ENCODE data around the gene ARHGAP32. TPM values are rescaled to one million over a fixed set of nuclear protein-coding genes. Genes with fewer than 3 reads are reported as not detected.

The ARHGAP32 gene
- total RNA-seq, 1 donor from 2014 or later = 15.2 TPM

- H3K4me3 Mint-ChIP-seq (ENCODE audit: unreplicated experiment) = no peak overlapping the region
- no peak for DNase-seq (ENCODE audit: extremely low spot score, unreplicated experiment)
- H3K9me3 Mint-ChIP-seq (ENCODE audit: unreplicated experiment) = no peaks in the 10 kb centered on the region
- H3K27me3 Mint-ChIP-seq (ENCODE audit: unreplicated experiment) = no peaks in the 10 kb centered on the region
- H3K27ac Mint-ChIP-seq (ENCODE audit: unreplicated experiment) = no peak overlapping the region
- H3K4me1 Mint-ChIP-seq (ENCODE audit: unreplicated experiment) = peaks cover 15% of the 10 kb centered on the region
- no peaks in the 10 kb centered on the region for H3K36me3 Mint-ChIP-seq (ENCODE audit: unreplicated experiment)
- TF ChIP-seq CTCF (IDR thresholded peaks at IDR 0.05) = peak; percentile 93
Observed at GRCh38 chr11:129117595-129118350, 74.4 kb downstream of the ARHGAP32 start.

- H3K4me1 Mint-ChIP-seq (ENCODE audit: unreplicated experiment) = peaks cover 15% of the 10 kb centered on the region
- peak overlapping the region; percentile 39 for H3K27ac Mint-ChIP-seq (ENCODE audit: unreplicated experiment)
- no peak for DNase-seq (ENCODE audit: extremely low spot score, unreplicated experiment)
- H3K4me3 Mint-ChIP-seq (ENCODE audit: unreplicated experiment) = no peak overlapping the region
- TF ChIP-seq CTCF (IDR thresholded peaks at IDR 0.05) = no peak
- peaks cover 8% of the 10 kb centered on the region for H3K36me3 Mint-ChIP-seq (ENCODE audit: unreplicated experiment)
- no peaks in the 10 kb centered on the region for H3K9me3 Mint-ChIP-seq (ENCODE audit: unreplicated experiment)
- no peaks in the 10 kb centered on the region for H3K27me3 Mint-ChIP-seq (ENCODE audit: unreplicated experiment)
Observed at GRCh38 chr11:129115652-129116586, 76.2 kb downstream of the ARHGAP32 start.

GRCh38 chr11:129109701-129110100 lies 82.4 kb downstream of the ARHGAP32 start:
- H3K27ac Mint-ChIP-seq (ENCODE audit: unreplicated experiment) = no peak overlapping the region
- peaks cover 23% of the 10 kb centered on the region for H3K9me3 Mint-ChIP-seq (ENCODE audit: unreplicated experiment)
- DNase-seq (ENCODE audit: extremely low spot score, unreplicated experiment) = no peak
- H3K4me1 Mint-ChIP-seq (ENCODE audit: unreplicated experiment) = peaks cover 2% of the 10 kb centered on the region
- no peak overlapping the region for H3K4me3 Mint-ChIP-seq (ENCODE audit: unreplicated experiment)
- no peak for TF ChIP-seq CTCF (IDR thresholded peaks at IDR 0.05)
- H3K27me3 Mint-ChIP-seq (ENCODE audit: unreplicated experiment) = no peaks in the 10 kb centered on the region
- H3K36me3 Mint-ChIP-seq (ENCODE audit: unreplicated experiment) = peaks cover 27% of the 10 kb centered on the region

GRCh38 chr11:129106788-129107187 lies 85.3 kb downstream of the ARHGAP32 start:
- H3K9me3 Mint-ChIP-seq (ENCODE audit: unreplicated experiment) = peaks cover 23% of the 10 kb centered on the region
- no peak for TF ChIP-seq CTCF (IDR thresholded peaks at IDR 0.05)
- H3K27ac Mint-ChIP-seq (ENCODE audit: unreplicated experiment) = no peak overlapping the region
- peaks cover 8% of the 10 kb centered on the region for H3K4me1 Mint-ChIP-seq (ENCODE audit: unreplicated experiment)
- H3K27me3 Mint-ChIP-seq (ENCODE audit: unreplicated experiment) = no peaks in the 10 kb centered on the region
- H3K4me3 Mint-ChIP-seq (ENCODE audit: unreplicated experiment) = no peak overlapping the region
- peaks cover 25% of the 10 kb centered on the region for H3K36me3 Mint-ChIP-seq (ENCODE audit: unreplicated experiment)
- DNase-seq (ENCODE audit: extremely low spot score, unreplicated experiment) = no peak

GRCh38 chr11:129102756-129103155 lies 89.4 kb downstream of the ARHGAP32 start:
- no peak overlapping the region for H3K4me3 Mint-ChIP-seq (ENCODE audit: unreplicated experiment)
- peaks cover 21% of the 10 kb centered on the region for H3K9me3 Mint-ChIP-seq (ENCODE audit: unreplicated experiment)
- H3K4me1 Mint-ChIP-seq (ENCODE audit: unreplicated experiment) = peaks cover 6% of the 10 kb centered on the region
- no peaks in the 10 kb centered on the region for H3K27me3 Mint-ChIP-seq (ENCODE audit: unreplicated experiment)
- no peak overlapping the region for H3K27ac Mint-ChIP-seq (ENCODE audit: unreplicated experiment)
- peaks cover 22% of the 10 kb centered on the region for H3K36me3 Mint-ChIP-seq (ENCODE audit: unreplicated experiment)
- DNase-seq (ENCODE audit: extremely low spot score, unreplicated experiment) = no peak
- TF ChIP-seq CTCF (IDR thresholded peaks at IDR 0.05) = no peak

Data from osteocyte (in vitro differentiated cells).